C4-2B (cell line): ENCODE data around the gene TMEM132D.

Experiments
- CTCF ChIP-seq: fragments of 450-650 bp; conservative IDR thresholded peaks from 2 replicates; pipeline ENCODE4 v1.5.1; 2017; ENCODE audit warnings: mild to moderate bottlenecking
- ZFX ChIP-seq: fragments of 450-650 bp; IDR thresholded peaks from 2 replicates; pipeline ENCODE4 v1.6.1; 2017

- TF ChIP-seq ZFX (no peak), CTCF (no peak)
Observed at GRCh38 chr12:129258781-129259318, 645.0 kb downstream of the TMEM132D start.
